GM15510 (cell line): ENCODE measurements around the gene ALDH7A1.

Experiments used
- POLR2A ChIP-seq: IDR thresholded peaks from 3 replicates; pipeline ENCODE4 v1.6.1; 2011; ENCODE audit warnings: borderline replicate concordance; ENCODE audit not compliant: insufficient read length; ENCODE audit errors: extremely low read depth

ALDH7A1 gene

DNA sequence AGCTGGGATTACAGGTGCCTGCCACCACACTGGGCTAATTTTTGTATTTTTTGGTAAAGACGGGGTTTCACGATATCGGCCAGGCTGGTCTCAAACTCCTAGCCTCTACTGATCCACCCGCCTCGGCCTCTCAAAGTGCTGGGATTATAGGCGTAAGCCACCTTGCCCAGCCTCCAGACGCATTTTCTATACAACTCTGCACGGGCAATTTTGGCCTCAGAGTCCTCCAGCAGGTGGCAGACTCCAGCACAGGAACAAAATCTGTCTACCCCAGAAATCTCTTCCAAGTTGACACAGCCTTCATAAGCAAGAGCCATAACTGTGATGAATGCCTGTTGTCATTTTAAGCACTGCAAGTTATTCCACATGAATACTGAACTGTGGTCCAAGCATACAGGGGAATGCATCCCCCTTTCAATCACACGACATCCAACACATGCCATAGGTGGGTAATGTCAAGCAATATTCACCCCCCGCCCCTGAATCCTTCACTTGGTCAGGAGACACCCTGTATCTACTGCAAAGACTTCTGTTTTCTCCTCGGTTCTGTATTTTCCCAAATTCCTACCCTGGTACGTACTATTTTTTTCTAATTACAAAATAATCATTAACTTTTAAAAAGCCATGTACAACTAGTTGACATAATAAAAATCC is 50.8 kb downstream of the ALDH7A1 start:
- no peak for TF ChIP-seq POLR2A

DNA sequence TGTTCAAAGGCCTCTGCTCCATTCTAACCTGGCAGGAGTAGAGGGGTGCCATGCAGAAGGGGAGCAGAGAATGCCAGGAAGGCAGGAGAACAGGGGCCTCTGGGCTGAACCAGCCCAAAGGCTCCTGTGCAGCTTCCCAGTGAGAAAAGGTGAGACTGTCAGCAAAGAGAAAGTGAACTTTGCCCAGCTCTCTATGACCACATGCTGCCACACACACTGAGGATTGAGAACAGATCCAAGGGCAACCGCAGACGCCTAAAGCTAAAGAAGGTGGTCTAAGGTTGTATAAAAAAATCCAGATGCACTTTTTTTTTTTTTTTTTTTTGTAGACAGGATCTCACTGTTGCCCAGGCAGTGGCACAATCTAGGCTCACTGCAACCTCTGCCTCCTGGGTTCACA is 51.4 kb downstream of the ALDH7A1 start:
- no peak for TF ChIP-seq POLR2A

DNA sequence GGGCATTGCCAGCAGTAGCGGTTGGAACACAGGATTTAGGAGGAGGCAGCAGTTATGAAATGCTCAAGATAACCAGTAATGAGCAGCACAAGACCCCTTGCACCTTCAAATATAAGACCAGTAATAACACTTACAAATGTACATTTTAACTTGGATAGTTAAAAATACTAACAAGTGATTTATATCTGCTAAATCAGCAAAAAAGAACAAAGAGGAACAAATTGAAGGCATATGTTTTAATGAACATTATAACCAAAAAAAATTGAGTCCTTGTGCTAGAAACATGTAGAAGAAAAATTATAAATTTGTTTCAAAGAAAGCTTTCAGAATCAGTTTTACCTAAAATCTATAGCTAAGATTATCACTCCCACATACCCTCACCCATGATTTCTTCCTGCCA is 52.0 kb downstream of the ALDH7A1 start:
- no peak for TF ChIP-seq POLR2A

DNA sequence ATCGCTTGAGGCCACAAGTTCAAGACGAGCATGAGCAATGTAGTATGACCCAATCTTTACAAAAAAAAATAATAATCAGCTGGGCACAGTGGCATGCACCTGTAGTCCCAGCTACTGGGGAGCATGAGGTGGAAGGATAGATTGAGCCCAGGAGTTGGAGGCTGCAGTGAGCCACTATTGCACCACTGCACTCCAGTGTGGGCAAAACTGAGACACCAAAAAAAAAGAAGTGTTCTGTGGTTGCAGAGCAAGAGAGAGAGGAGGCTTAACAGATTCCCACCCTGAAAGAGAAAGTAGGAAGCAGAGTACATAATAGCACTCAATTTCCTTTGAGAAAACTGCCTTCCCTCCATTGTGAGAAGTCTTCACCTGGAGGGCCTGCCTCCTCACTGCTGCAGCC is 52.6 kb downstream of the ALDH7A1 start:
- TF ChIP-seq POLR2A = no peak

DNA sequence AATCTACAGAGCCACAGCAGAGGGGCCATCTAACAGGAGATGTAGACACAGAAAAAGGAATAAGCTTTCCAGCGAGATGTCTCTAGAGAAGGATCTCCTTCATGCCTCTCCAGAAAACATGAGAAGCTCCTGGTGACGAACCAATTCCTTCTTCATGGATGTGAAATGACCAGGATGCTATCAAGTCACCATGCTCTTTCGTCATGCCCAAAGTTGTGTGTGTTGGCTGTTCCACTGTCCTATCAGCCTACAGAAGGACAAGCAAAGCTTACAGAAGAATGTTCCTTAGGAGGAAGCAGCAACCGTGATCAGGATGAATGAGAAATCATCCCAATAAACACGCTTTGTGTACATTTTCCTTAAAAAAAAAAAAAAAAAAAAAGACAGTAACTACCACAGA is 54.4 kb downstream of the ALDH7A1 start:
- no peak for TF ChIP-seq POLR2A

DNA sequence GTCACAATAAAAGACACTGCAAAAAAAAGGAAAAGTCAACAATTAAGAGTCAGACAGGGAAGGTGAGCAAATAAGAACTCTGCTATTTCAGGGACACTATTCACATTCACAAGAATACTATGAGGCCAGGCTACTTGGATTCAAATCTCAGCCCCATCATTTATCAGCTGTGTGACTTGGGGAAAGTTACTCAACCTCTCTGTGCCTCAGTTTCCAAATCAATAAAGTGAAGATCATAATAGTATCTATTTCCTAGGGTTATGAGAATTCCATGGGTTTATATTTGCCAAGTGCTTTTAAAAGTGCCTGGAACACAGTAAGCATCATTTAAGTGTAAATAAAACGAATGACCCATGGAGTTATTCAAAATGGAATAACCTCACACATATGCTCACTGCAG is 56.4 kb downstream of the ALDH7A1 start:
- no peak for TF ChIP-seq POLR2A

DNA sequence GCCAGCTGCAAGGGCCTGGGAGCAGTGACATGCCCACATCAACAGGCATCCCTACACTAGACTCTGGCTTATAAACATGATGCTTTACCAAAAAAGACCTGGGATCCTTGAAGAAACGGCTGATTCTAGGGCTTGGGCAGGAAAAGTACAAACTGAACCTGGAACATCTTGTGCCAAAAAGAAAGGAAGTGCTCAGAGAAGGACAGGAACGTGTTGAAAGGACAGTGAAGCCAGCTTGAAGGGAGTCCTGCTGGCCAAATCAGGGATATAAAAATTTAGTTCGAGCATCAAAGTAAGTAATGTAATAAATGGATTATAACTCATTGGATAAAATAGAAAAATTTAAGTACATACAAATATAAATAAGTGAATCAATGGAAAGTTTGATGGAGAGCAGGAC is 58.1 kb downstream of the ALDH7A1 start:
- no peak for TF ChIP-seq POLR2A

DNA sequence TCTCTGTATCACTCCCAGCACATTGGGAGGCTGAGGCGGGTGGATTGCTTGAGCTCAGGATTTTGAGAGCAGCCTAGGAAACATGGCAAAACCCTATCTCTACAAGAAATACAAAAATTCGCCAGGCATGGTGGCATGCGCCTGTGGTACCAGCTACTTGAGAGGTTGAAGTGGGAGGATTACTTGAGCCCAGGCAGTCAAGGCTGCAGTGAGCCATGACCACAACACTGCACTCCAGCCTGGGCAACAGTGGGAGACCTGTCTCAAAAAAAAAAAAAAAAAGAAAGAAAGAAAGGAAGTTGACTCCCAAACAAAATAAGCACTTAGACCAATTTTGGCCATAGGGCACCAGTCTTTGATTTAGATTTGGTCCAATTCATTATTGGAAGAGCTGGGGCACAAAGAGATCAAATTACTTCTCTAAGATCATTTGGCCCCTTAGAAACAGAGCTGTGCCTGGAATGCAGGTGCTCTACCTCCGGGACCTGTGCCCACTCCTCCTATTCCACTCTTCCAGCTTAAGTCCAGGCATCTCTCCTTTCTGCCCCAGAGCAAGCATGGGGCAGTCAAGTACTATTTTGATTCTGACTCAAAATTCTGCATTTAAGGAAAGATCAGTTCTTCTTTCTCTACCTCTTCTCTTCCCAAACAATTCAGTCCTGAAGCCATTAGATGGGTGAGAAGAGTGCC is 59.0 kb downstream of the ALDH7A1 start:
- no peak for TF ChIP-seq POLR2A

DNA sequence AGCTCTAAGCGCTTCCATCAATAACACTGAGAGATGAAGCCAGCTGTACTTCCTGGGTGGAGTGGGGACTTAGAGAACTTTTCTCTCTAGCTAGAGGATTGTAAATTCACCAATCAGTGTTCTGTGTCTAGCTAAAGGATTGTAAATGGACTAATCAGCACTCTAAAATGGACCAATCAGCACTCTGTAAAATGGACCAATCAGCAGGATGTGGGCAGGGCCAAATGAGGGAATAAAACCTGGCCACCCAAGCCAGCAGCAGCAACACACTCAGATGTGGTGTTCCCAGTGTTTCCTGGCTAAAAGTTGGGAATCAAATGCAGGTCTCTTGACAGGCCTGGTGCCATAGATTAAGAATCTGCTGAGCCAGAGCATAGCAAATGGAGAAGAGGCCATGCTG is 60.5 kb downstream of the ALDH7A1 start:
- no peak for TF ChIP-seq POLR2A

DNA sequence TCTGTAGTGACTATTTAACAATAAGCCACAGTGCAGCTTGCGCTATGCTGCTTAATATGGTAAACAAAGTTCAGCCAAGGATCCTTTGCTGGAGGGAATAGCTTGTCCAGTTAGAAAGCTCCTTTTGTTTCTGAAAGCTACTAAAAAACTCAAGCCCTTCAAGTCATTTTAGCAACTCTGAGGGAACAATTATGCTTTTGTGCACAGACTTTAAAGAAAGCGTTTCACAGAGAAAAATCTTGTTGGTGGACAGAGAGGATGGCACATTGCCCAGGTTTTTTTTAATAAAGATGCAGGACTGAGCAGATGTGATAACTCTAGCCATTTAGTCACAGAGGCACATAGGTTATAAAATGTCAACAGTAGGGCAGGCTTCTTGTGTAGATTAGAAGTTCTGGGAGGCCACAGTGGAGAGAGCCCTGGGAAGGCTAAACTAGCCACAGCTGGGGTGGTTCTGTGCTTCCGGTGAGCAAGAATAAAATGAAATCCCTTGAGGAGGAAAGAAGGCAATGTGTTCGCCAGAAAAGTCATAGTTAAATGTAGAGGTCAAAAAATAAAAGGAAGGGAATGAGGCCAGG is 63.4 kb downstream of the ALDH7A1 start:
- TF ChIP-seq POLR2A = no peak

DNA sequence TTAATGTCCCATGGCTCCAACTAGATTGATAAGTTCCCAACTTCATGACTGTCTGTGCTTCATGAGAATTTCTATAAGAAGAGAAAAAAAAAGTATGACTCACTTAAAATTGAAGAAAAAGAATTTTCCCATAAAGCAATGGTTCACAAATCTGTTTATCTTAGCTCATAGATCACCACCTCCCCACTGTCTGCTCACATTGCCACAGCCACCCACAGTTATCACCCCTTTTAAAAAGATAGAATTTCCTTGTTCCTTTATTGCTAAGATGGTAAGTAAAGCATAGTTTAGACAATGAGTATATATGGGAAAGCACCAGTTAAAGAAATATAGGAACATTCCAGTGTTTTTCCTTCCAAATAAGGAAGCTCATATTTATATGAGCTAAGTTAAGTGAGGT is 67.1 kb downstream of the ALDH7A1 start:
- TF ChIP-seq POLR2A = no peak

DNA sequence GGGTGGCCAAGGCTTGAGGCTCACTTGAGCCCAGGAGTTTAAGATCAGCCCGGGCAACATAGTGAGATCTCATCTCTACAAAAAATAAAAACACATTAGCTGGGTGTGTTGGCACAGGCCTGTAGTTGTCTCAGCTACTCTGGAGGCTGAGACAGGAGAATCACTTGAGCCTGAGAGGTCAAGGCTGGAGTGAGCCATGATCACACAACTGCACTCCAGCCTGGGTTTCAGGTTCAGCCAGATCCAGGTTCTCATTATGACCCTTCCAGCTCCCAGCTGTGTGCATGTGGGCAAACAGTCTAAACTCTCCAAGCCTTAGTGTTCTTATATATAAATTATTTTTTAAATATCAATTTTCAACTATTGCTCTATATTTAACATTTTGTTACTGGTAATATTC is 67.9 kb downstream of the ALDH7A1 start:
- no peak for TF ChIP-seq POLR2A

DNA sequence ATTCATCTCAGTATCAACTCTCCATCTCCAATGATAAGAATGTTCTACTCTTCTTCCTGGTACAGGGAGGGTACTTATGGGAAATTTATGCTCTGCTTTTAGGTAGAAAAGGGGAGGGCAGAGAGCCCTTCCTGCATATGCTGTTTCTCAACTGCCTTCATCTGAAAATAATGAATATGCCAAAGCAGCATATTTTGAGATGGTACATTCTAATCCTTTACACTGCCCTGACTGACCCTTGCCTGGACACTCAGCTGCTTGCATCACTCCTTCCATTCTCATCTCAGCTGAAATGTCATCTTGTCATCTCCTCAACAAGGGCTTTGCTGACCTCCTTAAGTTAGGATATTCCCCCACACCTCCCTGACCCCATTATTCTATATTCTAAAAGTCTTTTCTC is 68.5 kb downstream of the ALDH7A1 start:
- no peak for TF ChIP-seq POLR2A

DNA sequence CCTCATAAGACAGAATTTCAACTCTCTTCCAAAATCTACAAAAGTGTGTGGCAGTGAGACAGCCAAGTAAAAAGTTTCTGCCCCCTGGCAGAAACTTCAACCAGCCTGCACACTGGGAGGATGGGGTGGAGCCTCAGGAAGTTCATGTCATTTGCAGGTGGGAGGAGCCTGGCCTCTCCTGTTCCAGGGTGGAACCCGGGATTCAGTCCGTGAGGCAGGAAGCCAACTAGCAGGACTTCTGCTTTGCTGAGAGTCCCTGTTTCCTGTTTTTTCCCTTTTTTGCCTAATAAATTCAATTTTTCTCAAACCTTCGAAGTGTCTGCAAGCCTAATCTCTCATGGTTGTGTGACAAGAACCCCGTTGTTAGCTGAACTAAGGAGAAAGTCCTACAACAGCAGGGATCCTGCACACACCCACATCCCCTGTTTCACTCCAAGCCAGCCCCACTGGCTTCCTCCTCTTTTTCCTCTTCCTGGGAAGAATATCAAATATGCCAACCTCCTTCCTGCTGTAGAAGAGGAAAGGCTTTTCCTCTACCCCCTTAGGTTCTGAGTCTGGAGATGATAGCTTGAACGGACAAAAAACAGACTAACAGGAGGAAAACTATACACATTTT is 69.3 kb downstream of the ALDH7A1 start:
- no peak for TF ChIP-seq POLR2A

DNA sequence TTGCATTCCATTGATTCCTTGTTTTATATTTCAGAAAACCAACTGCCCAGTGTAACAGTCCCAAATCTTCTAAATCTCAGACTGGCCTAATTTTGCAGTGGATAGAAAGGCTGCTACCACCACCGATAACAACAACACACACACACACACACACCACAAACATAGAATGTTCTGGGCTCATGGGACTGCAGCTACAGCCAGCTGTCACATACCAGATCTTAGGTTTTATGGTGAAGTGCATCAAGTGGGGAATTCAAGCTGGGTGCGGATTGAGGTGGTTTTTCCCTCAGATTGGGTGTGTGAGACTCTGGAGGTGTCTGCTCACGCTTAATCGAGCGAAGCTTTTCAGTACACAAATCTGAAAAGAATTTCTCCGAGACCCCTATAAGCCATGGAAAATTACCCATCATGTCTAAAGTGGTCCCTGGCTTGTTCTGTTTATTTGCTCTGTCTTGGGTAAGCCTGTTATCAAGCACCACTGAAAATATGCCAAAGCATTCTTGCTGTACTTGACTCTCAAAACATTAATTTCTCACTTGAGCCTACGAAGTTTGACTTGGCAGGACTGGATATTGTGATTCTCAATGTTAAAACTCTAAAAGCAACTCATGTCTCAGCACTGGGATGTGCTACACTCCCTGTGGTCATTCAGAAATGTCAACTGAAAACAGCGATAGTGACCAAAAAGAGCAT is 71.1 kb downstream of the ALDH7A1 start:
- no peak for TF ChIP-seq POLR2A

DNA sequence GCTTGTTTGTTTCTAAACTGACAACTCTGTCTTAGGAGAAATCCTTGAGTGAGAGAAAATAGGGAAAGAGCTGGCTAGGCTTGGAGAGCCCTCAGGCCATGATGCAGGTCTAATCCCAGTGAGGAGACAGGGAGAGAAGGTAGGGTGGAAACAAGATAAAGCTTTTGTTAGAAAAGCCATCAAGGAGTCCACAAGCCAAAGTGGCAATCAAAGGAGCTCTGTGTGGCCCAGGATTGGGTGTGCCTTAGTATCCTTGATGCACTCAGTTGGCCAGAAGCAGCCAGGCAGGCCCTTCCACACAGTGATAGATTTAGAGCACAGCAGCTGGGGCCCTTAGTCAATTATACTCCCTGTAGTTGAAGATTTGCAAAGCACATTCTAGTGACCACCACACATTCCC is 73.9 kb downstream of the ALDH7A1 start:
- no peak for TF ChIP-seq POLR2A

DNA sequence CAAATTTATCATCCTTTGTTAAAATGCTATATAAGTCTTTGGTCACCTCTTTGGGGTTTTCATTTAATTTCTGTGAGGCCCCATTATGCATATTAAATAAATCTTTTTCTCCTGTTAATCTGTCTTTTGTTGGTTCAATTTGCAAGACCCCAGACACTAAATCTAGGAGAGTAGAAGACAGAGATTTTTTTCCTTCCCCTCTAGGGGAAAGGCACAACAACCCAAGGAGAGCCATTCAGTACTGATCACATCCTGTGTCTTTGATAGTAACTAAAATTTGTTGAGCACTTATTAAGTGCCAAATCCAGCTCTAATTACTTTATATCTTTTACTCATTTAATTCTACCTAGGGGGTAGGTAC is 74.4 kb downstream of the ALDH7A1 start:
- TF ChIP-seq POLR2A = no peak
